HepG2 (cell line): ENCODE results near the gene CCNL1. TPM values are rescaled to one million over a fixed set of nuclear protein-coding genes. Genes with fewer than 3 reads are reported as not detected.

Source experiments
- CAMTA2 ChIP-seq: sonication (generic); formaldehyde crosslinking; IDR thresholded peaks from 2 replicates; pipeline ENCODE4 v1.4.0; 2020; ENCODE audit warnings: mild to moderate bottlenecking, missing genetic modification reagents, borderline replicate concordance
- NR2F6 ChIP-seq, 2 experiments: IDR thresholded peaks; 2 replicates each; pipeline ENCODE4 v1.6.1; 2016; ENCODE audit warnings: antibody characterized with exemption in 1 of 2, mild to moderate bottlenecking in 1 of 2
- SRF ChIP-seq: IDR thresholded peaks from 2 replicates; pipeline ENCODE4 v1.6.1; 2011; ENCODE audit warnings: mild to moderate bottlenecking, low read depth, low read length, moderate library complexity
- TRAFD1 ChIP-seq: sonication (generic); formaldehyde crosslinking; IDR thresholded peaks from 2 replicates; pipeline ENCODE4 v1.5.1; 2020; ENCODE audit warnings: missing genetic modification reagents, mild to moderate bottlenecking, borderline replicate concordance
- ZFP1 ChIP-seq: IDR thresholded peaks from 2 replicates; pipeline ENCODE4 v1.6.1; 2016
- ZNF34 ChIP-seq: sonication (generic); formaldehyde crosslinking; IDR thresholded peaks from 2 replicates; pipeline ENCODE4 v1.4.0; 2020; ENCODE audit warnings: mild to moderate bottlenecking, missing genetic modification reagents, borderline replicate concordance
- ZNF775 ChIP-seq: sonication (generic); formaldehyde crosslinking; IDR thresholded peaks from 2 replicates; pipeline ENCODE4 v1.4.0; 2020; ENCODE audit warnings: missing genetic modification reagents, mild to moderate bottlenecking, moderate library complexity, borderline replicate concordance
- polyA plus RNA-seq, 8 experiments: library from polyadenylated mRNA; depleted of rRNA in 3 of 8; stranded (reverse) in 7 of 8; unstranded in 1 of 8; fragments of >200 nt; fragmentation: Illumina TruSeq in 4 of 8; extraction: Trizol in 4 of 8; gene quantifications; 2 replicates each; pipeline versions ENCODE4 v1.2.1 to v1.2.3, GENCODE V29; 2011 to 2016; ENCODE audit warnings: low read depth in 4 of 8, missing spikeins in 1 of 8, mixed read lengths in 1 of 8; ENCODE audit not compliant: insufficient read depth in 1 of 8
- total RNA-seq, 5 experiments: library from RNA; depleted of rRNA; stranded (reverse); fragments of >200 nt; fragmentation: Illumina TruSeq; extraction: Trizol; gene quantifications; 2 replicates each; pipeline ENCODE4 v1.2.3, GENCODE V29; 2016; ENCODE audit warnings: low read depth in 1 of 5
- TF ChIP-seq, protein P1 (sequence below): fragments of 450-650 bp; IDR thresholded peaks from 2 replicates; pipeline ENCODE4 v1.6.1; 2017; ENCODE audit warnings: mild to moderate bottlenecking
- TF ChIP-seq, protein P2 (sequence below): sonication (generic); formaldehyde crosslinking; IDR thresholded peaks from 2 replicates; pipeline ENCODE4 v1.4.0; 2020; ENCODE audit warnings: missing genetic modification reagents, borderline replicate concordance
- TF ChIP-seq, protein P3 (sequence below), 2 experiments: sonication (generic) in 1 of 2; formaldehyde crosslinking in 1 of 2; IDR thresholded peaks; 2 replicates each; pipeline versions ENCODE4 v1.4.0 to v1.6.1; 2016 to 2020; ENCODE audit warnings: borderline replicate concordance in 1 of 2, low read depth in 1 of 2, mild to moderate bottlenecking in 1 of 2, missing genetic modification reagents in 1 of 2
- TF ChIP-seq, protein P4 (sequence below): sonication (generic); formaldehyde crosslinking; IDR thresholded peaks from 2 replicates; pipeline ENCODE4 v1.4.0; 2020; ENCODE audit warnings: missing genetic modification reagents, mild to moderate bottlenecking, borderline replicate concordance

The CCNL1 gene
- total and polyA plus RNA-seq, 2 of the 13 experiments (the other 11 are each of a cell fraction or from before 2014, with no cell fraction given), result 151 to 303 TPM

DNA sequence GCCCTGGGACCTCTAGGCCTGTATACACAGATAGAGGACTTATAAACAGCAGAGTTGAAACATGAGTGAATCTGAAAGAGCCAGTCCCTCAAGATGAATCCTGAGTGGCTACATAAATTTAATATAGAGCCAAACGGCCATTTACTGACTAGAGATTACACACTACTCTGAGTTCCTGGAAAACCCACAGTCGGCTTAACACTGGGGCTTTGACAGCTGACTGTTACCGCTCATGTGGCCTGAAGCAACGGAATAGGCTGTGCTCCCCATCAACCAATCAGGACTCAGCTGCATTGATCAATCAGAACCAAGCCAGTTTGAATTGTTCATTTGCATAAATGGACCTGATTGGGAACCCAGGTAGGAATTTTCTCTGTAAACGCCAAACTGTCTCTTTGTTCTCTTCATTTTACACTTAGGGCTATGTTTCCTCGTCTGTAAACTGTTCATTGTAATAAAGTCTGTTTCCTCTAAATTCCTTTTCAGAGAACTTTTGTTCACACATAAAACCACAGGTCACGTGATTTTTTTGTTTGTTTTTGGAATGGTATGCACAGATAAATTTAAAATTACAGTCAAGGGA, 40.5 kb downstream of the CCNL1 start (continued):
- TF ChIP-seq, protein P1, sequence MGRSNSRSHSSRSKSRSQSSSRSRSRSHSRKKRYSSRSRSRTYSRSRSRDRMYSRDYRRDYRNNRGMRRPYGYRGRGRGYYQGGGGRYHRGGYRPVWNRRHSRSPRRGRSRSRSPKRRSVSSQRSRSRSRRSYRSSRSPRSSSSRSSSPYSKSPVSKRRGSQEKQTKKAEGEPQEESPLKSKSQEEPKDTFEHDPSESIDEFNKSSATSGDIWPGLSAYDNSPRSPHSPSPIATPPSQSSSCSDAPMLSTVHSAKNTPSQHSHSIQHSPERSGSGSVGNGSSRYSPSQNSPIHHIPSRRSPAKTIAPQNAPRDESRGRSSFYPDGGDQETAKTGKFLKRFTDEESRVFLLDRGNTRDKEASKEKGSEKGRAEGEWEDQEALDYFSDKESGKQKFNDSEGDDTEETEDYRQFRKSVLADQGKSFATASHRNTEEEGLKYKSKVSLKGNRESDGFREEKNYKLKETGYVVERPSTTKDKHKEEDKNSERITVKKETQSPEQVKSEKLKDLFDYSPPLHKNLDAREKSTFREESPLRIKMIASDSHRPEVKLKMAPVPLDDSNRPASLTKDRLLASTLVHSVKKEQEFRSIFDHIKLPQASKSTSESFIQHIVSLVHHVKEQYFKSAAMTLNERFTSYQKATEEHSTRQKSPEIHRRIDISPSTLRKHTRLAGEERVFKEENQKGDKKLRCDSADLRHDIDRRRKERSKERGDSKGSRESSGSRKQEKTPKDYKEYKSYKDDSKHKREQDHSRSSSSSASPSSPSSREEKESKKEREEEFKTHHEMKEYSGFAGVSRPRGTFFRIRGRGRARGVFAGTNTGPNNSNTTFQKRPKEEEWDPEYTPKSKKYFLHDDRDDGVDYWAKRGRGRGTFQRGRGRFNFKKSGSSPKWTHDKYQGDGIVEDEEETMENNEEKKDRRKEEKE, result no peak
- no peak for TF ChIP-seq NR2F6 (IDR thresholded peaks at IDR 0.05)
- TF ChIP-seq NR2F6 (CRISPR knock-in tag; IDR thresholded peaks at IDR 0.05), result no peak
- no peak for TF ChIP-seq SRF
- no peak for TF ChIP-seq CAMTA2 (CRISPR knock-in tag)
- no peak for TF ChIP-seq ZFP1 (CRISPR knock-in tag)
- no peak for TF ChIP-seq TRAFD1 (CRISPR knock-in tag)
- TF ChIP-seq, protein P2, sequence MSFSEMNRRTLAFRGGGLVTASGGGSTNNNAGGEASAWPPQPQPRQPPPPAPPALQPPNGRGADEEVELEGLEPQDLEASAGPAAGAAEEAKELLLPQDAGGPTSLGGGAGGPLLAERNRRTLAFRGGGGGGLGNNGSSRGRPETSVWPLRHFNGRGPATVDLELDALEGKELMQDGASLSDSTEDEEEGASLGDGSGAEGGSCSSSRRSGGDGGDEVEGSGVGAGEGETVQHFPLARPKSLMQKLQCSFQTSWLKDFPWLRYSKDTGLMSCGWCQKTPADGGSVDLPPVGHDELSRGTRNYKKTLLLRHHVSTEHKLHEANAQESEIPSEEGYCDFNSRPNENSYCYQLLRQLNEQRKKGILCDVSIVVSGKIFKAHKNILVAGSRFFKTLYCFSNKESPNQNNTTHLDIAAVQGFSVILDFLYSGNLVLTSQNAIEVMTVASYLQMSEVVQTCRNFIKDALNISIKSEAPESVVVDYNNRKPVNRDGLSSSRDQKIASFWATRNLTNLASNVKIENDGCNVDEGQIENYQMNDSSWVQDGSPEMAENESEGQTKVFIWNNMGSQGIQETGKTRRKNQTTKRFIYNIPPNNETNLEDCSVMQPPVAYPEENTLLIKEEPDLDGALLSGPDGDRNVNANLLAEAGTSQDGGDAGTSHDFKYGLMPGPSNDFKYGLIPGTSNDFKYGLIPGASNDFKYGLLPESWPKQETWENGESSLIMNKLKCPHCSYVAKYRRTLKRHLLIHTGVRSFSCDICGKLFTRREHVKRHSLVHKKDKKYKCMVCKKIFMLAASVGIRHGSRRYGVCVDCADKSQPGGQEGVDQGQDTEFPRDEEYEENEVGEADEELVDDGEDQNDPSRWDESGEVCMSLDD, result no peak
- TF ChIP-seq ZNF775 (CRISPR knock-in tag), result no peak
- TF ChIP-seq, protein P3, sequence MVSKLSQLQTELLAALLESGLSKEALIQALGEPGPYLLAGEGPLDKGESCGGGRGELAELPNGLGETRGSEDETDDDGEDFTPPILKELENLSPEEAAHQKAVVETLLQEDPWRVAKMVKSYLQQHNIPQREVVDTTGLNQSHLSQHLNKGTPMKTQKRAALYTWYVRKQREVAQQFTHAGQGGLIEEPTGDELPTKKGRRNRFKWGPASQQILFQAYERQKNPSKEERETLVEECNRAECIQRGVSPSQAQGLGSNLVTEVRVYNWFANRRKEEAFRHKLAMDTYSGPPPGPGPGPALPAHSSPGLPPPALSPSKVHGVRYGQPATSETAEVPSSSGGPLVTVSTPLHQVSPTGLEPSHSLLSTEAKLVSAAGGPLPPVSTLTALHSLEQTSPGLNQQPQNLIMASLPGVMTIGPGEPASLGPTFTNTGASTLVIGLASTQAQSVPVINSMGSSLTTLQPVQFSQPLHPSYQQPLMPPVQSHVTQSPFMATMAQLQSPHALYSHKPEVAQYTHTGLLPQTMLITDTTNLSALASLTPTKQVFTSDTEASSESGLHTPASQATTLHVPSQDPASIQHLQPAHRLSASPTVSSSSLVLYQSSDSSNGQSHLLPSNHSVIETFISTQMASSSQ (IDR thresholded peaks at IDR 0.05; ENCODE audit: low read depth), result no peak
- TF ChIP-seq, protein P3 (CRISPR knock-in tag; IDR thresholded peaks at IDR 0.05; ENCODE audit: borderline replicate concordance), result no peak
- TF ChIP-seq ZNF34 (CRISPR knock-in tag), result no peak
- TF ChIP-seq, protein P4, sequence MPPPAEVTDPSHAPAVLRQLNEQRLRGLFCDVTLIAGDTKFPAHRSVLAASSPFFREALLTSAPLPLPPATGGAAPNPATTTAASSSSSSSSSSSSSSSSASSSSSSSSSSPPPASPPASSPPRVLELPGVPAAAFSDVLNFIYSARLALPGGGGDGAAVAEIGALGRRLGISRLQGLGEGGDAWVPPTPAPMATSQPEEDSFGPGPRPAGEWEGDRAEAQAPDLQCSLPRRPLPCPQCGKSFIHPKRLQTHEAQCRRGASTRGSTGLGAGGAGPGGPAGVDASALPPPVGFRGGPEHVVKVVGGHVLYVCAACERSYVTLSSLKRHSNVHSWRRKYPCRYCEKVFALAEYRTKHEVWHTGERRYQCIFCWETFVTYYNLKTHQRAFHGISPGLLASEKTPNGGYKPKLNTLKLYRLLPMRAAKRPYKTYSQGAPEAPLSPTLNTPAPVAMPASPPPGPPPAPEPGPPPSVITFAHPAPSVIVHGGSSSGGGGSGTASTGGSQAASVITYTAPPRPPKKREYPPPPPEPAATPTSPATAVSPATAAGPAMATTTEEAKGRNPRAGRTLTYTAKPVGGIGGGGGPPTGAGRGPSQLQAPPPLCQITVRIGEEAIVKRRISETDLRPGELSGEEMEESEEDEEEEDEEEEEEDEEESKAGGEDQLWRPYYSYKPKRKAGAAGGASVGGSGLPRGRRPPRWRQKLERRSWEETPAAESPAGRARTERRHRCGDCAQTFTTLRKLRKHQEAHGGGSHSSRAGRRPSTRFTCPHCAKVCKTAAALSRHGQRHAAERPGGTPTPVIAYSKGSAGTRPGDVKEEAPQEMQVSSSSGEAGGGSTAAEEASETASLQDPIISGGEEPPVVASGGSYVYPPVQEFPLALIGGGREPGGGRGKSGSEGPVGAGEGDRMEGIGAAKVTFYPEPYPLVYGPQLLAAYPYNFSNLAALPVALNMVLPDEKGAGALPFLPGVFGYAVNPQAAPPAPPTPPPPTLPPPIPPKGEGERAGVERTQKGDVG (CRISPR knock-in tag), result no peak
